ENCODE measurements around the gene CALHM2.

CALHM2 gene

GRCh38 chr10:103476046-103476768 lies 24.0 kb upstream of the CALHM2 start:
- DNase-seq (ENCODE audit: low read depth) = no peak

GRCh38 chr10:103475437-103475836 lies 23.3 kb upstream of the CALHM2 start:
- no peak for DNase-seq (ENCODE audit: low read depth)

- DNase-seq (ENCODE audit: low read depth) = no peak
Measured at GRCh38 chr10:103474077-103474476, 21.9 kb upstream of the CALHM2 start.

GRCh38 chr10:103473261-103473671 lies 21.1 kb upstream of the CALHM2 start:
- DNase-seq (ENCODE audit: low read depth) = no peak

- DNase-seq (ENCODE audit: low read depth) = no peak
Measured at GRCh38 chr10:103472005-103472404, 19.8 kb upstream of the CALHM2 start.

GRCh38 chr10:103470761-103471653 lies 18.8 kb upstream of the CALHM2 start:
- peak; percentile 55 for DNase-seq (ENCODE audit: low read depth)

DNA sequence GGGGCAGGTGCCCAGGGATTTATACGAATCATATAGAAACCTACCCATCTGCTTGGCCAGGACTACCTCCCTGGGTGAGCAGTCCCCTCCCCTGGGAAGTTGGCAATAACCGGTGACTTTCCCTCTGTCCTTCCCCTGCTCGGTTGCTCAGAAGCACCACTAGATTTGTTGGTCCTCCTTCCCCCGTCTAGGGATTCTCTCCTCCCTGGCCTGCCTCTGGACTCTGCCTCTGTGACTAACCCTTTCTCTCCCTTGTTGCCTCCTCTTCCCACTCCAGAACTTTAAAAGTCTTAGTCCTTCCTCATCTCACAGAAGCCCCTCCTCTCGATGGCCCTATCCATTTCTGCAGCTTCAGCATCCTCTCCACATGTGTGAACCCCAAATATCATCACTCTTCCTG lies 17.0 kb upstream of the CALHM2 start:
- no peak for DNase-seq (ENCODE audit: low read depth)

DNA sequence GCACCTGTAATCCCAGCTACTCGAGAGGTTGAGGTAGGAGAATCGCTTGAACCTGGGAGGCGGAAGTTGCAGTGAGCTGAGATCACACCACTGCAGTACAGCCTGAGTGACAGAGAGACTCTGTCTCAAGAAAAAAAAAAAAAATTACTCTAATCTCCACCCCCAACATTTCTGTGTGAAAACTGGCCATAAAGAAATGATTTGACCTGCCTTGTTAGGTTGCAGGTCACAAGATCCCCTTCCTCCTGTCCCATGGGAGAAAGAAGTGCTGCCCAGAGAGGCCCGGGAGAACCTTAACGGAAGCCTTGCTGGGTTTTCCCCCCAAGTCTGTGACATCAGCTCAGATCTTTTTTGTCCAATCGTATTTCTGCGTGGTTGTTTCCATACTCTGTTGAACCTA lies 15.2 kb upstream of the CALHM2 start:
- no peak for DNase-seq (ENCODE audit: low read depth)

- no peak for DNase-seq (ENCODE audit: low read depth)
Measured at GRCh38 chr10:103466734-103467133, 14.6 kb upstream of the CALHM2 start.

DNA sequence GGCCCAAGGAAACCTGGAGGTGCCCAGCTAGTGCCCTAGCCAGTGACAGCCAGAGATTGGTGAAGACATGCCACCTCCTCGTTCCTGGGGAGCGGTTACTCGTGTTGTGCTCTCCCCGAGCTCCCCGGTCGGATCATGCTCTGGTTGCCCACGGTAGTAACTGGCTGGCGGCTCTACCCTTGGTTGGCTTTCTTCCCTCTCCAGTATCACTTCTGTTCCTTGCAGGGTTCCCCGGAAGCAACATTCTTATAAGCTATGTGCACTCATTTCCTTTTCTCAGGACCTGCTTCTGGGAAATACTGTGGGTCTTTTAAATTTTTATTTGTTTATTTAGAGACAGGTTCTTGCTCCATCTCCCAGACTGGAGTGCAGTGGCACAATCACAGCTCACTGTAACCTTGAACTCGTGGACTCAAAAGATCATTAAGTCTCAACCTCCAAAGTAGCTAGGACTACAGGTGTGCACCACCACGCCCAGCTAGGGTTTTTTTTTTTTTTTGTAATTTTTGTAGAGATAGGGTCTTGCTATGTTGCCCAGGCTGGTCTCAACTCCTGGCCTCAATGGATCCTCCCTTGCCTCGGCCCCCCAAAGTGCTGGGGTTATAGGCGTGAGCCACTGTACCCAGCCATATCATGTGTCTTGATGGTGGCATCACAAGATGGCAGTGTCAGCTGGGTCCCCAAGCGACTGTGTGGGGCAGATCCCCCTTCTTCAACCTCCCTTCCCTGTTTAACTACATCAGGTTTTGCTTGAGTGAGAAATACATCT lies 13.4 kb upstream of the CALHM2 start:
- DNase-seq (ENCODE audit: low read depth) = no peak

DNA sequence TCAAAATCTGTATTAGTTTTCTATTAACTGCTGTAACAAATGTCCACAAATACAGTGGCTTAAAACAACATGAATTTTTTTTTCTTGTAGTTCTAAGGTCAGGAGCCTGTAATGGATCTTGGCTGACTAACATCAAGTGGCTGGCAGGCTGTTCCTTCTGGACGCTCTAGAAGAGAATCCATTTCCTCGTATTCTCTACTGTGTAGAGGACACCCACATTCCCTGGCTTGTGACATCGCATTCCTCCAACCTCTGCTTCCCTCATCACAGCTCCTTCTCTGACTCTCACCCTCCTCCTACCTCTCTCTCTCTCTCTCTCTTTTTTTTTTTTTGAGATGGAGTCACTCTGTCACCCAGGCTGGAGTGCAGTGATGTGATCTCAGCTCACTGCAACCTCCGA lies 11.3 kb upstream of the CALHM2 start:
- DNase-seq (ENCODE audit: low read depth) = no peak

GRCh38 chr10:103459615-103460014 lies 7.4 kb upstream of the CALHM2 start:
- no peak for DNase-seq (ENCODE audit: low read depth)

DNA sequence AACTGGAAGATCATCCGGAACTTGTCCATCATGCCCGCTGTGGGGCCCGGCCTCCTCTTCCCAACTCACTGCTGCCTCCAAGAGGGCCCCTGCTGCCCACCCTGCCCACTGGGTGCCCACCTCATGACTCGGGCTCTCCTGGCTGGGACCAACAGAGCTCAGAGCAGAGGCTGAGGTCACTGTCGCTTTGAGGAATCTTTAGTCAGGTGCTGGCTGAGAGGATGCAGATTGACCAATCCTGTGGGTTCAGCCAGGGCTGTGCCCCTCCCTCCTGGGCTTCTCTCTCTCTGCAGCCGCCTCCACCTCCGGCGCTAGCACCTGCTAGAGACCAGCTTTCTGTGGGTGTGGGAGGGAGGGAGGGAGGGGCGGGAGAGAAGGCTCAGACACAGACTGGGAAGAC lies 6.5 kb upstream of the CALHM2 start, which contains the start of gene CALHM1:
TSS of gene CALHM1 (minus strand) at position 181 of the 400 bp plus-strand sequence. CDS start at position 32, 149 bp downstream.
- DNase-seq (ENCODE audit: low read depth) = no peak

DNA sequence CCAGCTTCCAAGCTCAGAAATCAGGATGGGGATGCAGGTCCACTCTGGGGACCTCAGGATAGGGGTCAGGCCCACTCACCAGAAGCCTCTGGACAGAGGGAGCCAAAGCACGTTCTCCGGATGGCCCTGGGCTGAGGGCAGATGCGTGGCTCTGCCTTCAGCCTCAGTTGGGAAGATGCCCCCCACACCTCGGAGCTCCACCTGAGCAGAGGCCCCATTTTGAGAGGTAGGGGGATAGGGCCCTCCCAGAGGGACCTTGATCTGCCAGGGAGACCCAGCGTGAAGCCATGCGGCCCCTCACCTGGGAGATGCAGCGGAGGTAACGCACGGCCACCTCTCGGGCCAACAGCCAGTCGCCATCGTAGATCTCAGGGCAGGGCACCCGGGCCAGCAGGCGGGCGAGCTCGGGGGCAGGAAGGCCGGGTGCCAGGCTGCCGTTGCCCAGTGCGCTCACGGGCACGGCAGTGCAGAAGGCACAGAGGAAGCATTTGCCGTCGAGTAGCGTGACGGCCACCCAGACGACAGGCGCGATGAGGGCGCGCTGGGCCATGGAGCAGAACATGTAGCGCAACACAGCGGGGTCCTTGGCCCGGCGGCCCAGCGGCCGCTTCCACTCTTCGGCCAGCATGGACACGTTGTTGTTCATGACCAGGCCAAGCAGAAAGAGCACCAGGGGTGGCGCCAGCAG lies 5.9 kb upstream of the CALHM2 start:
- no peak for DNase-seq (ENCODE audit: low read depth)

DNA sequence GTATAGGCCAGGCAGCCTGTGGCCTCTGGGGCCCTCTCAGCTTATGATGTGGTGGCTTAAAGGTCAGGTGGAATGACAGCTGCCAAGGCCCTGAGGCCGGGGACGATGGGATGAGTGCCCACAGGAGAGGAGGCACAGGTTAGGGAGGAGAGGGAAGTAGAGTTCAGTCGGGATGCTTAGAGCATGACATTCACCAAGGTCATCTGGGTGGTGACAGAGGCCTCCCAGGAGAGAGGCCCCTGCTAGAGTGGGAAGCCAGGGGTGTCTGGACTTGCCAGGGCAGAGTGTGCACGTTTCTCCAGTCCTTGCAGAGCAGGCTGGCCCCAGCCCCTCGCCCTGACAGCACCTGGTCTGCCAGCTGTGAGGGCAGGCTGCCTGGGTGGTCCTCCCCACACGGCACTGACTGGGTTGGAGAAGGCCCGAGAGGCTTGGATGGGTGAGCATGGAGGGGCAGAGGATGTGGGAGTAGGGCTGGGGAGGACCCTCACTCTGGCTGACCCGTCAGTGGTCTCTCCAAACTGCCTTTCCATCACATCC lies 5.1 kb upstream of the CALHM2 start:
- DNase-seq (ENCODE audit: low read depth) = no peak

DNA sequence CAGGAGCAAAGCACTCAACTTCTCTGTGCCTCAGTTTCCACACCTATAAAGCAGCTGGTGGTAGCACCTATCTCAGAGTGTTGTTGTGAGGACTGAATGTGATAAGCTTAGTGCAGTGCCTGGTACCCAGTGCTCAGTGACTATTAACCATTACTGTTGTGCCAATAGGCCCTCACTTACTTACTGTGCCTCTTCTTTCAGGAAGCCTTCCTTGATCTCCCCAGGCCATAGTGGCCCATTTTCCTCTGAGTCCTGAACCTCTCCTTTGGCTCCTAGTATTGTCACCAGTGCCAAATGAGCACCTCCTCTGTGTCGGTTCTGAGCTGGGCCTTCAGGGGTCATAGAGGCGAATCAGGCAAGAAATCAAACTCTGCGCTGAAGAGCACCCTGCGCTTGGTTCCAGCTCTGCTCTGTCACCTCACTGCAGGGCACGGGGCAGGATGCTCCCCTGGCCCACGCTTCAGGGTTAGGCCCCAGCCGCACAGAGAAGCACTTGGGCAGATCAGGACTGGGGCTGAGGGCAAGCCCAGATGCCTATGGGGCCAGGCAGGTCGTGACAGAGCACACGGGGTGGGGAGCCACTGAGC lies 4.0 kb upstream of the CALHM2 start:
- no peak for DNase-seq (ENCODE audit: low read depth)

GRCh38 chr10:103455235-103455634 lies 3.1 kb upstream of the CALHM2 start:
- DNase-seq (ENCODE audit: low read depth) = no peak

DNA sequence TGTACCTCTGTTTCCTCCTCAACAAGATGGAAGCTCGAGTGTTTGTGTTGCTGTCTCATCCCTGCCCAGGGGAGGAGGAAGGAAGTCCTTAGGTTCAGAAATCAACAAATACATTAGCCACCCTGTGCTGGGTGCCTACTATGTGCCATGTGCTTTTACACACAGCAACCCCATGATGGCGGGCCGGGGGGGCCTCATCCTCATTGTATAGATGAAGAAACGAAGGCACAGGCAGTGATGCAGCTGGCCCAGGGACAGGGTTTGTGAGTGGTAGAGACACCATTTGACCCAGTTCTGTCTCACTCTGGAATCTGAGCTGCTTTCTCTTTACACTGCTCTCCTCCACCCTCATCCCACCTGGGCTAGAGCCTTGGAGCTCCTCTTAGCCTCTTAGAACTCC lies 1.9 kb upstream of the CALHM2 start:
- no peak for DNase-seq (ENCODE audit: low read depth)

DNA sequence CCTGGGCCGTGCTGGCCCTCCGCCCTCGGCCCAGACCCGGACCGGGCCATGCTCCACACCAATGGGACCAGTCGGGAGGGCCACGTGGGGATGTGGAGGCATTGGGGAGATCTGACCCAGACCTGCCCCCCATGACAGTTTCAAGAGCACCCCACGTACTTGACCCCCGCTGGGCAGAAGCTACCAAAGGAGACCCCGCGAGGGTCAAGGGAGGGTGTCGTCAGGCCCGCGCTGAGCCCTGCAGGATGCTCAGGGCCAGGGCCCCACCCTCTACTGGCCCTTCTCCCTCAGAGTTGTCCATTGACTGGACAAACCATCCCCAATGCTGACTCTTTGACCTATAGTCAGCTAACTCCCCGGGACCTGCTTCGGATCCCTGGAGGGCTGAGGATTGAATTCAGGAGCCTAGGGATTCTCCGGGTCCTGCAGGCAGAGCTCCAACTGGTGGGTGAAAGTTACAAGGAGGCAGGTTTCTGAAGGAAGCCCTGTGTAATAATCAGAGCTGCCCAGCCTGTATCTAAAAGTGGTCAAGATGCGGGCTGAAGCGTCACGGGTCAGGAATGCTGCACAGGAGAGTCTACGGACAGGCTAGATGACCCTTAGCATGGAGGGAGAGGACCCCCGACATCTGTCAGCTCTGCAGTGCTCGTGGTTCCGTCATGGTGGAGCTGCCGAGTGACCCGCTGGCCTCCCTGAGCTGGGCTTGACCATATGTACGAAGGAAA lies 498 bp upstream of the CALHM2 start:
- DNase-seq (ENCODE audit: low read depth) = no peak

DNA sequence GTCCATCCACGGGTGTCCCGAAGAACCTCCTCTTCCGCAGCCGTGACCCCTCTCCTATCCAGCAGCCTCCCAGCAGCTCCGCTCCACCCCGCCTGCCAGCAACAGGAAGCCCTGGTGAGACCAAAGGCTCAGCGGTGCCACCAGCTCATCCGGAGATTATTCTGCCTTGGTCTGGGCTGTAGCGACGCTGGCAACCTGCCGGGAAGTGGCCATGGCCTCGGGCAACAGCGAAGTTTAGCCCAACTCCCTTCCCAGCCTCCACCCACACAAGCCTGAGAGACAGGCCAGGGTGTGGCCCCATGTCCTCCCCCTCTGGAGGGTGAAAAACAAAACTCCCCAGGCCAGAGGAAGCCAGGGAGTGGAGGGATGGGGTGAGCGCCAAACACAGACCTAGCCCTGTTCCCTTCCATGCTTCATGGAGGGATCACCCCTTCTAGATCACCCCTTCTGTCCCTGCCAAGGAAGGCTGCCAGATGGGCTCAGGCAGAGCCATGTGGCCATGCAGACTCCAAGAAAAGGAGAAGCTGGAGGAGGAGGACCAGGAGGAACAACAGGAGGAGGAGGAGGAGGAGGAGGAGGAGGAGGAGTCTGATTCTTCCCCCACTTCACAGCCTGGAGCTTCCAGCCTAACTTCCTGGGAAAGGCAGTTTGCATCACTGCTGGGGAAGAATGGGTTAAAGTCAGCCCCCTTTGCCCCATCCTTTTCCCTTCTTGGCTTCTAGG lies 918 bp downstream of the CALHM2 start:
- DNase-seq (ENCODE audit: low read depth) = peak; percentile 34

Measured in activated T-cell treated with anti-CD3 and anti-CD28 coated beads for 1 hour (primary cell).